GM18511 (cell line): ENCODE results near the gene KIF1A.

ENCODE experiments used
- ATAC-seq: cut with Tn5 transposase; IDR thresholded peaks from one replicate; pipeline ENCODE4 v1.9.1; 2021; ENCODE audit warnings: mild to moderate bottlenecking, moderate library complexity; ENCODE audit not compliant: unreplicated experiment

KIF1A gene

GRCh38 chr2:240768216-240768615 lies 51.8 kb downstream of the KIF1A start:
- no peak for ATAC-seq

GRCh38 chr2:240767341-240767740 lies 52.7 kb downstream of the KIF1A start:
- ATAC-seq: no peak

GRCh38 chr2:240766072-240766471 lies 53.9 kb downstream of the KIF1A start:
- no peak for ATAC-seq

GRCh38 chr2:240765007-240765406 lies 55.0 kb downstream of the KIF1A start:
- no peak for ATAC-seq

- no peak for ATAC-seq
Measured at GRCh38 chr2:240764605-240765004, 55.4 kb downstream of the KIF1A start.

GRCh38 chr2:240762971-240763370 lies 57.0 kb downstream of the KIF1A start:
- ATAC-seq: no peak

- no peak for ATAC-seq
Measured at GRCh38 chr2:240762249-240762648, 57.8 kb downstream of the KIF1A start.

GRCh38 chr2:240760576-240761246 lies 59.3 kb downstream of the KIF1A start:
- no peak for ATAC-seq

GRCh38 chr2:240760121-240760520 lies 59.9 kb downstream of the KIF1A start:
- no peak for ATAC-seq

- no peak for ATAC-seq
Measured at GRCh38 chr2:240759459-240759858, 60.6 kb downstream of the KIF1A start.

GRCh38 chr2:240757086-240757614 lies 62.9 kb downstream of the KIF1A start:
- ATAC-seq: no peak

GRCh38 chr2:240752209-240752608 lies 67.8 kb downstream of the KIF1A start:
- no peak for ATAC-seq

GRCh38 chr2:240750409-240750808 lies 69.6 kb downstream of the KIF1A start:
- no peak for ATAC-seq

- no peak for ATAC-seq
Measured at GRCh38 chr2:240749516-240749915, 70.5 kb downstream of the KIF1A start.

GRCh38 chr2:240747256-240747655 lies 72.8 kb downstream of the KIF1A start:
- no peak for ATAC-seq

GRCh38 chr2:240746671-240747070 lies 73.3 kb downstream of the KIF1A start:
- ATAC-seq: no peak

- no peak for ATAC-seq
Measured at GRCh38 chr2:240745962-240746361, 74.1 kb downstream of the KIF1A start.

- ATAC-seq: no peak
Measured at GRCh38 chr2:240745456-240745855, 74.6 kb downstream of the KIF1A start.

- ATAC-seq: no peak
Measured at GRCh38 chr2:240742602-240743095, 77.4 kb downstream of the KIF1A start.

- no peak for ATAC-seq
Measured at GRCh38 chr2:240741091-240741490, 78.9 kb downstream of the KIF1A start.

GRCh38 chr2:240739797-240740196 lies 80.2 kb downstream of the KIF1A start:
- no peak for ATAC-seq

- no peak for ATAC-seq
Measured at GRCh38 chr2:240737958-240738357, 82.1 kb downstream of the KIF1A start.

- no peak for ATAC-seq
Measured at GRCh38 chr2:240737512-240737911, 82.5 kb downstream of the KIF1A start.
